ENCODE measurements around the gene KLHL42. TPM values are rescaled to one million over a fixed set of nuclear protein-coding genes. Genes with fewer than 3 reads are reported as not detected.

KLHL42 gene
- total and polyA plus RNA-seq, 2 experiments from 2014 or later, result 13.6 to 24.8 TPM

DNA sequence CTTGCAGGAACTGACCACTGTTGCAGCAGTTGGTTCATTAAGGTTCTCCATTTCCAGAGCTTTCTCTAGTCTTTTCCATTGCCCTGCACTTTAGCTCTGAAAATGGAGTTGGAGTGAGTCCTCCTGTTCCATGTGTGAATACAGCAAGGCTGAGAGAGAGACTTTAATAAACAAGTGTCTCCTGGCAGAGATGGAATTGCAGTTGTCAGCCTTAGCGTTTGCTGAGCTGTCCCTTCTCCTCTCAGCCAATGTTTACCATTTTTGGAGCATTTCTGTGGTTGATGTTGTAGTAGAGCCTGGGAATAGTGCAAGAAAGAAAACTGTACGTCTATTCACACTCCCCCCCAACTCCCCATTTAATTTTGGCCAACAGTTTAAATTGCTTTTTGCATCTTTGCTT is 7.5 kb downstream of the KLHL42 start:
- WGBS, 2 experiments (ENCODE audit: low coverage in 1 of 2, low lambda C conversion rate in 2 of 2, missing lambda C conversion rate in 2 of 2), result 62 to 77% methylated on average over 2 of the region's 2 CpGs
- Histone ChIP-seq H3F3A (ENCODE audit: insufficient read depth) (peaks cover 19% of the 10 kb centered on the region), H3K36me3 (ENCODE audit: low read depth) (peaks cover 6% of the 10 kb centered on the region; the same call in 1 of the 2 replicates), H3K9me2 (ENCODE audit: insufficient read depth) (no peaks in the 10 kb centered on the region), H3K4me3 (no peak overlapping the region), H3K9ac (no peak overlapping the region), H3K27me3 (replicated peaks; ENCODE audit: insufficient read depth) (no peaks in the 10 kb centered on the region), H3K4me2 (ENCODE audit: unreplicated experiment) (no peak overlapping the region), H2AFZ (no peak overlapping the region), H3K27ac (no peak overlapping the region), H3K9me3 (ENCODE audit: low read depth) (no peaks in the 10 kb centered on the region), H4K20me1 (ENCODE audit: insufficient read depth) (no peaks in the 10 kb centered on the region), H3K4me1 (ENCODE audit: insufficient read depth) (peaks cover 15% of the 10 kb centered on the region), H3K79me2 (ENCODE audit: insufficient read depth) (peaks cover 95% of the 10 kb centered on the region)
- DNase-seq, result no peak
- no peak for TF ChIP-seq EZH2 (IDR thresholded peaks at IDR 0.05; ENCODE audit: insufficient read depth, poor library complexity, severe bottlenecking)
- no peak for TF ChIP-seq EZH2phosphoT487 (IDR thresholded peaks at IDR 0.05; ENCODE audit: insufficient read depth, low read depth)
- in situ Hi-C loops (cut with MboI), result no loop called here

DNA sequence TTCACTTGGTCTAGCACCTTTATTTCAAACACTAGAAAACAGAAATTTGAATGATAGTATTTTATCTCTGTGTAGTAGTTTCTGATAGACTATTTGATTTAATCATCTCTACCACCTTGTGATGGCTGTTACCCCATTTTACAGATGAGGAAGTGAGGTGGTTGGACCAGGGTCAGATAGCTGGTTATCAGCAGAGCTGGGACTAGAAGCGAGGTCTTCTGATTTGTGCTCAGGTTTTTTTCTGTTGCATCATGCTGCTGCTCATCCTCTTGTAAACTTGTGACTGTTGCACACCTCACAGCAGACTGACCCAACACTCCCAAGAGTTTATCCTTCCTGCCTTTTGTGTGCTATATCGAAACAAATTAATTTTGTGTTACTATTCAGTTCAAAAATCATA is 10.1 kb downstream of the KLHL42 start:
- no peak overlapping the region for H3K9ac ChIP-seq
- H3K4me3 ChIP-seq, result no peak overlapping the region
- no peak for TF ChIP-seq EZH2phosphoT487 (IDR thresholded peaks at IDR 0.05; ENCODE audit: insufficient read depth, low read depth)
- TF ChIP-seq EZH2 (IDR thresholded peaks at IDR 0.05; ENCODE audit: insufficient read depth, poor library complexity, severe bottlenecking), result no peak
- no peaks in the 10 kb centered on the region for H3K27me3 ChIP-seq (replicated peaks; ENCODE audit: insufficient read depth)
- WGBS, 2 experiments (ENCODE audit: low coverage in 1 of 2, low lambda C conversion rate in 2 of 2, missing lambda C conversion rate in 2 of 2), result 90 to 99% methylated on average over 2 of the region's 2 CpGs
- in situ Hi-C loops (cut with MboI), result no loop called here
- no peak overlapping the region for H3K27ac ChIP-seq
- peaks cover 20% of the 10 kb centered on the region for H3K36me3 ChIP-seq (ENCODE audit: low read depth)
- peaks cover 14% of the 10 kb centered on the region for H3K4me1 ChIP-seq (ENCODE audit: insufficient read depth)
- no peaks in the 10 kb centered on the region for H4K20me1 ChIP-seq (ENCODE audit: insufficient read depth)
- H3K9me3 ChIP-seq (ENCODE audit: low read depth), result no peaks in the 10 kb centered on the region
- peaks cover 74% of the 10 kb centered on the region for H3K79me2 ChIP-seq (ENCODE audit: insufficient read depth)
- no peaks in the 10 kb centered on the region for H3K9me2 ChIP-seq (ENCODE audit: insufficient read depth)
- peaks cover 14% of the 10 kb centered on the region for H3F3A ChIP-seq (ENCODE audit: insufficient read depth)
- no peak overlapping the region for H2AFZ ChIP-seq
- no peak for DNase-seq
- no peak overlapping the region for H3K4me2 ChIP-seq (ENCODE audit: unreplicated experiment)

- H3K27me3 ChIP-seq (replicated peaks; ENCODE audit: insufficient read depth), result no peaks in the 10 kb centered on the region
- no peak for DNase-seq
- no peaks in the 10 kb centered on the region for H3K9me2 ChIP-seq (ENCODE audit: insufficient read depth)
Measured at GRCh38 chr12:27794818-27795584, 15.0 kb downstream of the KLHL42 start.

DNA sequence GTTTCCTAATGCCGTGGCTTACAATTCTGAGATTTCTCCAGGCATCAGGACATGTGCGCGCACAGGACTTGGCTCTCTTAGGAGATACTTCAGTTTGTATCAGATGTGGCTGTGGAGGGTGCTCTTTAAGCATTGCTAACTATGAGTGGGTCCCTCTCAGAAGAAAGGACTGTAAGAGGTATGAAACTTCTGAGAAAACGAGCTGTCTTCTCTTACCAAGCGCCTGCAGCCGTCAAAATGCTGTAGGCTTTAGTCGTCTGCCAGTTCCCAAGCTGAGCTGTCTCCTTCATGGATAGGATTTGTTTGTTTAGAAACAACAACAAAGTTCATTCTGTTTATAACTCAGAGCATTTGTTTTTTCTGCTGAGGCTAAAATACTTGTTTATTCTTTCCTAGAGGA is 16.1 kb downstream of the KLHL42 start:
- H4K20me1 ChIP-seq (ENCODE audit: insufficient read depth), result no peaks in the 10 kb centered on the region
- no peaks in the 10 kb centered on the region for H3K9me3 ChIP-seq (ENCODE audit: low read depth)
- no peak overlapping the region for H3K27ac ChIP-seq
- H3F3A ChIP-seq (ENCODE audit: insufficient read depth), result 0 out of 2 replicates have a peak, but pooled peaks cover 3% of the 10 kb centered on the region
- H3K4me1 ChIP-seq (ENCODE audit: insufficient read depth), result no peaks in the 10 kb centered on the region
- H2AFZ ChIP-seq, result no peak overlapping the region
- no peak overlapping the region for H3K9ac ChIP-seq
- DNase-seq, result no peak
- H3K36me3 ChIP-seq (ENCODE audit: low read depth), result peaks cover 56% of the 10 kb centered on the region
- no peak overlapping the region for H3K4me3 ChIP-seq
- WGBS, 2 experiments (ENCODE audit: low coverage in 1 of 2, low lambda C conversion rate in 2 of 2, missing lambda C conversion rate in 2 of 2), result 93 to 94% methylated on average over 7 of the region's 7 CpGs
- no peak for TF ChIP-seq EZH2 (IDR thresholded peaks at IDR 0.05; ENCODE audit: insufficient read depth, poor library complexity, severe bottlenecking)
- TF ChIP-seq EZH2phosphoT487 (IDR thresholded peaks at IDR 0.05; ENCODE audit: insufficient read depth, low read depth), result no peak
- H3K27me3 ChIP-seq (replicated peaks; ENCODE audit: insufficient read depth), result no peaks in the 10 kb centered on the region
- H3K79me2 ChIP-seq (ENCODE audit: insufficient read depth), result peaks cover 16% of the 10 kb centered on the region
- H3K9me2 ChIP-seq (ENCODE audit: insufficient read depth), result no peaks in the 10 kb centered on the region
- H3K4me2 ChIP-seq (ENCODE audit: unreplicated experiment), result no peak overlapping the region
- in situ Hi-C loops (cut with MboI), result no loop called here

More at GRCh38 chr12:27794818-27795584, 15.0 kb downstream of the KLHL42 start:
- no peak overlapping the region for H3K9ac ChIP-seq
- no peaks in the 10 kb centered on the region for H3F3A ChIP-seq (ENCODE audit: insufficient read depth)
- no peaks in the 10 kb centered on the region for H4K20me1 ChIP-seq (ENCODE audit: insufficient read depth)
- no peak overlapping the region for H3K27ac ChIP-seq
- no peak overlapping the region for H3K4me2 ChIP-seq (ENCODE audit: unreplicated experiment)
- TF ChIP-seq EZH2phosphoT487 (IDR thresholded peaks at IDR 0.05; ENCODE audit: insufficient read depth, low read depth) (no peak), EZH2 (IDR thresholded peaks at IDR 0.05; ENCODE audit: insufficient read depth, poor library complexity, severe bottlenecking) (no peak)
- in situ Hi-C loops (cut with MboI), result no loop called here
- H3K4me1 ChIP-seq (ENCODE audit: insufficient read depth), result no peaks in the 10 kb centered on the region
- peaks cover 56% of the 10 kb centered on the region for H3K36me3 ChIP-seq (ENCODE audit: low read depth)
- H2AFZ ChIP-seq, result no peak overlapping the region
- 94 to 95% methylated on average over 6 of the region's 6 CpGs for WGBS, 2 experiments (ENCODE audit: low coverage in 1 of 2, low lambda C conversion rate in 2 of 2, missing lambda C conversion rate in 2 of 2)
- peaks cover 27% of the 10 kb centered on the region for H3K79me2 ChIP-seq (ENCODE audit: insufficient read depth)
- H3K4me3 ChIP-seq, result no peak overlapping the region
- no peaks in the 10 kb centered on the region for H3K9me3 ChIP-seq (ENCODE audit: low read depth)
